NCI-H2196 (cell line): ENCODE results near the gene KLF7.
"Not testable (repeated sequence)": the region's sequence is repeated elsewhere in the genome, so short reads cannot be mapped to it uniquely, and the experiment has no call there.

Experiments
- DNase-seq: peaks from one replicate; lab custom pipeline; 2025; ENCODE audit not compliant: unreplicated experiment; lab: John Stamatoyannopoulos, UW

KLF7 gene

DNA sequence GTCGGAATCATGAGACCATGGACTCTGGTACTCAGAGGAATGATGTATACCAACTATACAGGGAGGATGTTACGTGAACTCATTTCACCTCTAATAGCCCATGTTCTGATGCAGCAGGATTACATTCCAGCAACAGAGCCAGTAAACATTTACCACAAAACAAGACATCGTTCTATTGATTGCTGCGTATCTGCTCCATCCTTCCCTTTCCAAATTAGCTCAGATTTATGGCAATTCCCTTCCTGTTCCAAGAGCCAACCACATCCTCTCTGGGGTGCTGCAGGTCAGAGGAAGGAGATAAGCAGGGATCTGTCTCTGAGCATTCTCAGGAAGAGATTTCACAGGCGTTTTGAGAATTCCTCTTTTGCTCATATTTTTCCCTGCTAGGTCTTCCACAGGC lies 98.3 kb downstream of the KLF7 start:
- no peak for DNase-seq

DNA sequence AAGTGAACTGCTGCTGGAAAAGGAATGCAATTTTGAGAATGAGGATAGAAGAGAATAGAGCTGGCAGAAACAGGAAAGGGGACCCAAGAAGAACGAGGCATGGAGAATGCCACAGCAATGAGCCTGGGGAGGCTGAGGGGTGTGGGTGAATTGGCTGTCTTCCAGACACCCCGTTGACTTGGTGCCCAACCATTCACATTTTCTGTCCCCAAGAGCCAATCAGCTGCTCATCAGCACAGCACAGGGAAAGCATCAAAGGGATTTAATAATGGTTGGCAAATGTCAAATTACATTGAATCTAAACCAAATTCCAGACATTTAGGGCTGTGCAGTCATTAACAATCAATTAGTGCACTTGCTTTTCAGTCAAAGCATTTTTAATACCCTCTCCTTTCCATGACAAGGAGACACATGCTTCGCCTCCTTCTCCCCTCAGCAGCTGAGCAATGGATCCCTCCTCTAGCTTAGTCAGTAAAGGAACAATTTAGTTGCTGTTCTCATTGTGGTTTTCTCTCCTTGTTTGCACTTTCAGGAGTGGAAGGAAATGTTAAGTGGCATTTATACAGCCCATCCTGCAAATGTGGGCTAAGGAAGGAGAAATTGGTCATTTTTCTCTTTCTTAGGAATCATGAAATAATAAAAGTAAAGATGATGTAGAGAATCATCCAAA lies 98.8 kb downstream of the KLF7 start:
- DNase-seq: no peak

DNA sequence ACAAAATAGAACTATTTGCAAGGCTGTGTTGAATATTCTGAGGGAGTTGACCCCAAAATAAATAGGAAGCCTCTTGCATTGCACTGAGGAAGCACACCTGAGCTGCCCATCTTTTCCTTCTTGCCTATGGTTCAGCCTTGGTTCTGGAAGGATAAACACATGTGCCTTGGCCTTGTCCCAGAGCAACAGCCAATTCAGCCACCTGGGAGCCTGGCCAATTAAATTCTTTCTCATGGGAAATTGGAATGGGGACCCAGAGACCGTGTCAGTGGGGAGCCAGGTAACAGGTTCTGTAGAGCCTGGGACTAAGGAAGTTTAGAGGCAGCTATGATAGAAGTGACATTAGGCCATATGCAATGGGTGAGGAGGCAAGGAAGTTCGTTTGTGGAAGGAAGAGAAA lies 99.6 kb downstream of the KLF7 start:
- DNase-seq: no peak

DNA sequence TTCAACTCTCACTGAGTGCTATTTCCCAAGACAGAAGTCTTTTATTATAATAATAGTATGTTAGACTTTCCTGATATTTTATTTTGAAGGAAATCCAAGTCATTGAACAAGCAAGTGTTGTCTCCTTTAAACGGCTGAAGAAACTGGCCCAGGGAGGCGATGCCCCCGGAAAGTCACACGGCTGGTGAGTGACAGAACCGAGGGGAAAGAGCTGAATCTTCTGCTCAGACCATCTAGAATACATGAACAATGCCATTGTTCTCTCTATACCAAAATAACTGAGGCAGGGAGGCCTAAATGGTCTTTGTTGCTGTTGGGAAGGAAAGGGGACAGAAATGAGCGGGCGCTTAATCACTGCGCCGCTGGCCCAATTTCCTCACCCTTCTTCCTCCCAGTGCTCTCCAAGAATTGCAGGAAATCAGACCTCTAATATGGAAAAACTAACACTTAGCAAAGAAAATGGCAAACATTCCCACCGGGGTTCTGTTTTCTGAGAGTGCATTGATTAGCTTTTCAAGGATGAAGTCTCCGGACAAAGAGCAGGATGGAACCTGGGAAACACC lies 101.5 kb downstream of the KLF7 start:
- no peak for DNase-seq

DNA sequence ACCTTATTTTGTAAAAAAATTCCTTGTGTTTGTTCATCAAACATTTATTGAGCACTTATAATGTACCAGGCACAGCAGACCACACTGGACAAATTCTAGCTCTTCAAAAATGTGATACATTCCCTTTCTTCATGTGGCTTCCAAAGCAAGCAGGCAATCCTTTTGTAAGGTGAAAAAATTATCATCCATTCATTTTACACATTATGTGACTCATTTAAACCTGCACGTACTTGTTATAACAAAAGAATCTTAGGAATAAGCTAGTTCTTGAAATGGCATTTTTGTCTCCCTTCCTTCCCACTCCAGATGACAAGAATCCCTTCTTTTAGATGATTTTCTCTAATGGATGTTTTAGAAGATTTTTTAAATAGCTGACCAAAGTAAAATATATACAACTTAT lies 104.6 kb downstream of the KLF7 start:
- no peak for DNase-seq

DNA sequence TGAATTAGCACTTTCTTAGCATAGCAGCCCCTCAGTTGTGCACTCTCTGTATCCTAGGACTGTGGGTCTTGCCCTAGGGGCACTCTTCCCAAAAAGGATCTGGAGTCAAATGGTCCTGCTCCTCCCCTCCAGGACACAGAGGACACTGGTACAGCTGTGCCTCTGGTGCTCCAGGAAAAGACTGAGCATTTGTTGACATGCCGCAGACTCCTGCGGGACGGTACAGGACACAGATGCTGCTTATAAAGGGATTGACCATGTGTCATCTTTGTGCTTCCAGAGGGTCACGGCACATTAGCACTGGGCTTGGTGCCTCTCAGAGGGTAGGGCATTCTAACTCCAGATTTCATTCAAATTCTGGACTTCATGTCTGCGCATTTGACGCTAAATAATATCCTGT lies 110.5 kb downstream of the KLF7 start:
- DNase-seq: no peak

DNA sequence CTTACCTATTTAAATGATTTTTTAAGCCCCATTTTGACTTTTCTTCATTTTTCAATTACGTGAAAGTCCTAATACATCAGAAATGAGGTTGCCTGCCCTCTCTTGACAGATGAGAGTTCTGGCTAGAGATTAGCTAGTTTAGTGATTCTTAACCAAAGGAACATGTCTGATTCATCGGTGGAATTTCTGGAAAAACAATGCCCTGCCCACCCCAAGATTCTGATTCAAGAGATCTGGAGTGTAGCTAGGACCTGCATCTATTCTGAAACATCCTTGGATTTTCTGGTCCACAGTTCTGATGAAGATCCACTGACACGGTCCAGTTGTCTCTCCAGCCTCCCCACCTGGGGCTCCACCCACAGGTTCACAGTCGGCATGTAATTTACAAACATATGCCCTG lies 111.2 kb downstream of the KLF7 start:
- DNase-seq: no peak

DNA sequence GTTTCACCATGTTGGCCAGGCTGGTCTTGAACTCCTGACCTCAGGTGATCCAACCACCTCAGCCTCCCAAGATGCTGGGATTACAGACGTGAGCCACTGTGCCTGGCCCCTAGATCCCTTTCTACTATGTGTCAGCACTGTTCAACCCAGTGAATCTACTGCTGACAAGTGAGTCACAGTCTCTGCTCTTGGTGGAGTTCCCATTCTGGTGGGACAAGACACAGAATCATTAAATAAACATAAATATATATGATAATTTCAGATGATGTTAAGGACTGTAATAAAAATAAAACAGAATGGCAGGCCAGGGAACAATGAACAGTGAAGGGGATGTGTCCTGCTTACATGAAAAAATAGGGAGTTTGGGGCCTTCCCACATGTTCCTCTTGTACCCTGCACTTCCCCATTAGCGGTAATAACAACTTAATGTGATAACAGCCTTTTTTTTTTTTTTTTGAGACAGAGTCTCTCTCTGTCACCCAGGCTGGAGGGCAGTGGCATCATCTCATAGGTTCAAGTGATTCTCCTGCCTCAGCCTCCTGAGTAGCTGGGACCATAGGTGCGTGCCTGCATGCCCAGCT lies 114.3 kb downstream of the KLF7 start:
- DNase-seq: no peak

DNA sequence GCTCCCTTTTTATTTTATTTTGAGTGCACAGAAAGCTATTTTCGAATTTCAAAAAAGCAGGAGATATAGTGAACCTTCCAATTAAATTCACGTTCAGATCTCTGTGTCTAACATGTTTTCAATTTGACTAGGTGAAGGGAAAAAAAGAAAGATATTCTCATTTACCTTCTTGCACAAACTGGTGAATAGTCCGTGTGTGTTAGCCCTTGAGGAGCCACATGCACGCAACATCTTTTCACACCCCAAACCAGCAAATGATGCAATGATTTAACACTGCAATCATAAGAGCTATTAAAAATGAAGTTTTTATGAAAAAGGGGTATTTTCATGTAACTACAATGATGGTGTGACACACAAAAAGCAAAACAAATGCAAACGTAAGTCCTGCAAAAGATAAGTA lies 116.6 kb downstream of the KLF7 start:
- DNase-seq: no peak

DNA sequence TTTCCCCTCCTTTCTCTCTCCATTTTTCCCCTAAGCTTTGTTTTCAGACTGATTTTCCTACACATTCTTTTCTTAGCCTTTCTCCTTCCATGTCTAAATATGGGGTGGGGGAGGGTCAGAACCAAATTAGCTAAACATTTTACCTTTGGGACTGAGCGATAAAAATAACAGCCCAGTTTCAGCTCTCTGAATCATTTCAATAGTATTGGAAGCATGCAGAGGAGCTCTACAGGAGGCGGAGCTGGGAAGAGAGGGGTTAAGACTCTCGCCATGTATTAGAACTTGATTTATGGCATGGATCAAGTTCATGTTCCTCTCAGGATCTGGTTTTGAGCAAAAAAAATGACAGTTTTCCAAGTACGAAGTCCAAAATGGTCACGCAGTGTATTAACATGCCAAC lies 117.3 kb downstream of the KLF7 start:
- no peak for DNase-seq

DNA sequence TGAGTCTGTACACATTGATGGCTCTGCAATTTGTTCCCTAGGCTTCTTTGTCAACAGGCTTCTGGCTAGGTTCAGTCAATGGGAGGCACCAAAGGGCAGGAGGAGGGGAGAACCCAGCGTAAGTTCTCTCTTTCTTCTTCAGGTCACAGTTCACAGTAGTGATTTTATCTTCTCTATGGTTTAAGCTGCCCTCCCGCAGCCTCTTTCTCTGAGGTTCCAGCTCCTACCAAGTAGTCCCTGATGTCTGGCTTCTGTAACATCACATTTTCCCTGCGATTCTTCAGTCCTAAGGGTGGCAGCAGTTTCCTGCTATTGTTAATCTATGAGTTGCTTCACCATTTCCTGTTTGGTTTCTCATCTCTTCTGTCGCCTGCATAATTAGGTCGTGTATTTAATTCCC lies 119.0 kb downstream of the KLF7 start:
- no peak for DNase-seq

DNA sequence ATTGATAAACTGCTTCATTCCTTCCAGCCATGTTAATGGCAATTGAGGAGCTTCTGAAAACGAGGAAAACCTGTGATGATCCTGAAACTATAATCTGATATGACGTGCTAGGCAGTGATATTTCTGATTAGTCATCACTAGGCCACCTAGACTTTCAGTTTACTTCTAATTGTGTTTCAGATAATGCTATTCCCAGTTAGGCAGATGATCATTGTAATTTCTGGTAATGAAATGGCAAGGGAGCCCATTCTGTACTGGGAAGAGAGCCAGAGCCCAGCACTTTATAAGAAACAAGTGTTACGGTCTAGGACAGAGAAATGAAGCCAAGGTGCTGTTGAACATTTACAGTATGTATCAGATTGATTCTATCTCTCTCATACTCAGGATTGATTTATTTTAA lies 120.2 kb downstream of the KLF7 start:
- peak; percentile 21 for DNase-seq

DNA sequence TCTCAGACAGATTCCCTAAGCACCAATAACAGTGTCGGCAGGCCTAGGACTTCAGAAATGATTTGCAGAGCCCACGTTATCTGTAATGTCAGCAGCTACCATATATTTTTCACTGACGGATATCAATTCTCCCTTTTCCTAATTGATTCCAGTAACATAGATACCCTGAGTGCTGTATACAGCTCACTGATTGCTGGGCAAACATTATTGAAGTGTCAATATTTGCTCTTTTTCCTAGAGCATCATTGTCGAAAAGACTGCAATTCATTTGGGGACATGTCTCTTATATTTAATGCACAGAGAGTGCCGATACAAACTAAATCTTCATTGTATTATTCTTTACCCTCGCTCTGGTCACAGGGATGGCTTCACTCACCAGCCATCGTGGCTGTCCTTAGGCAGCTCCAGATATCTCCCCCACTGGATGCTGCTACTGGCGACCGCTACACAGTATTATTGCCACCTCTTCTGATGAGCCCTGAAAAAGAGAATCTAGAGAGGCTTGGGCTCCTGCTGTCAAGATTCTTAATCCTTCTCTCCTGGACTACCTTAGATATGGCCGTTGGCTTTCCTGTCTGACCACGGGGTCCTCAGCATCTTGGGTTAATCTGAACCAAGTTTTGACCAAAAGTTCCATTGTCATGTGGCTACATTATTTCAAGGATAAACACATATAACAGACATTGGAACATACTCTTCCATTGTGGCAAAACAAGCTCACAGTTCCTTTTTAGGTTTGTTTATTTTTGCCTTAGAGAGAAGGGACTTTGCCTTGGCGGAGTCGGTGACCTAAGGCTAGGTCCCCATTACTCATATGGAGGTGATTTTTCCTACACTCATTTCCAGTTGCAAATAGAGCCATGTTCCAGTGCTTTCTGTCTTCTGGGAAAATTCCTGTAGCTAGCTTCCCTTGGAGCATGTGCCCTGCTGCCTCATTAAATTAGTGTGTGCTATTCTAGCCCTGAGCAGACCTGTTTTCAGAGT lies 121.1 kb downstream of the KLF7 start:
- no peak for DNase-seq

DNA sequence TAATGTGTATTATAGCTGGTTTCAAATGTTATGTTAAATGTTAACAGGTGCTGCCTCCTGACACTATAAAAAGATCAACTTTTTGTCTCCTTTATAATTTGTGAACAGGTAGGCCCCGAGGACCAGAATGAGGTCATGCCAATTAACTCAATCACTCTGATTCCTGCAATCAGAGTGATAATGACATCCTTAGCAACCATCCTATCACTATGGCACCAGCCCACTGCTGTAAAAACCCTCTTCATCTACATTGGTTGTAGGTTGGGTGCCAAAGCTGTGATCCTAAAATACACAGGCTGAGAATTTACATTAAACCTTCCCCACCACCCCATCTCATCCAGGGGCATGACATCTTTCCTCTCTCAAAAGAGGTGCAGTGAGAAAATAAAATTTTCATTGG lies 122.9 kb downstream of the KLF7 start:
- no peak for DNase-seq

DNA sequence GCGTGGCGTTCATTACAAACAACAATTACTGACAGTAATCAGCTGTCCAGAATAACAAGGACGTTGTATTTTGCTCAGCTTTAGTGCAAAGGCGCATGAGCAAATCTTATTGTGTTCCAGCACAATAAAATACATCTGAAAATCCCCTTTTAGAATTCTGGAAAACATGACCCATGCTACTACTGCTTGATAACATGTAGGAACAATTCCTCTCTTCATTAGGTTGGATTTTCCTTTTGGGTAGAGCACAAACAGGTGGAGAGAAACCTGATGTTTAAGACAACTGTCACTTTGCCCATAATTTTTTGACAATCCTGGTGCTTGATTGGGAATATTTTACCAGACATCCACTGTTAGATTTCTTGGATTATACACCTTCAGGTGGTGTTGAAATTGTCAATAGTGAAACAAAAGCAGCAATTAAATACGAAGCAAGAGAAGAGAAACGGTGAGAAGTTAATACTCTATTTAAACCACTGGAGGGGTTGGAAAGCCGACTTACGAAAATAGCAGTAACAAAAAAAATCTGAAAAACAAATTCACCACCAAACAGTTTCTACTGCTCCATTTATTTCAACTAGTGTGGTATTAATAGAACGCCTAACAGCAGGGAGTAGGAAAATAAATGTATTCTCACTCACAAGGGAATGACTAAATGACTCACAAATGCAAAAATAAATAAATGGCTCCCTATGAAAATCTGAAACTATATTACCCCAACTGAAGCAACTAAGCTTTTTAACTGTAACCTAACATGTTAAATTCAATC lies 123.8 kb downstream of the KLF7 start:
- no peak for DNase-seq

DNA sequence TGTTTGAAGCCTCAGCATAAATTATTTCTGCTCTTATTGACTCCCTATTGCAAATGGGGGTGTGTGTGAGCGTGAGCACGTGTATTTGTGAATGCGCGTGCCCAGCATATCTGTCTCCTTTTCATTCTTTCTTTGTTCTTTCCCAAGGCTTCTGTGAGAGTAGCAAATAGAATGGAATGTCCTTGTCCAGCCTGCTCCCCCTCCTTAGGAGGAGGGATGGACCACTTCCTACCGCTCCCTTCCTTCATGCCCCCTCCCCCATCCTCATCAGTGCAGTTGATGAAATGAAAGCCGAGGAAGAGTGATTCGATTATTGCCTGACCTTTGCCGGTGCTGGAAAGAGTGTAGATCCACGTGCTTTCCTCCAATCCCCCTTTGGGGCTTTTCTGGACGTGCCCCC lies 124.5 kb downstream of the KLF7 start:
- DNase-seq: no peak

DNA sequence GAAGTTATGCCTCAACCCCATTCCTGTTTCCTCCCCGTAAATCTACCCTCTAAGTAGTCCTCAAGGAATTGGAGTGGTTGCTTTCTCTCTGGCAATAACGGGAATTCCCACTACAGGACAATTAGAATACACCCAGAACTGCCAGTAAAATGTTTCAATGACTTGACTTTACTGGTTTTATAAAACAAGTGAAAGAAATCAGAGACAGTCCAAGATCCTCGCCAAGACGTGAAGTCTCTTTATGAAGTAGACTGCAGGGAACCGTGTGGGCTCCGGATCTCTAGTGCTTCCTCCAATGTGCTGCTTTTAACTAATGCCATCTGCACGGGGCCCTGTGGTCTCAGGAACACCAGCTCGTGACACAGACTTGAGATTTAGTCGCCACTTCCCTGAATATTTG lies 125.1 kb downstream of the KLF7 start:
- DNase-seq: no peak

DNA sequence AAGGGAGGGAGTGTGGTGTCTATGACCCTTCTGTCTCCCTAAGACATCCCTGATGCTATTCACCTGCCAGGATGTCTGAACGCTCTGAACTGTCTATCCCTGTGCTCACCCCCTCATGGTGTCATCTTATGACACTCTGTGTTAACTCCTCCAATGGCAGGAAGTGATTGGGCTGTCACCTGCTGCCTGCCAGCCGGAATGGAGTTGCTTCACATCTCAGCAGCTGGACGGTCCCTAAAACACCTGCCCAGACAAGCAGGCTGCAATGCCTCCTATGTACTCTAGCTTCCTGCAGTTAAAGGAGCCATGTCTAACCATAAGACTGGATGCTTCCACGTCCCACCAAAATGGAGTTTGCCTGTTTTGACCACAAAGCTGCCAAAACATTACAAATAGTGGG lies 126.5 kb downstream of the KLF7 start:
- DNase-seq: no peak

DNA sequence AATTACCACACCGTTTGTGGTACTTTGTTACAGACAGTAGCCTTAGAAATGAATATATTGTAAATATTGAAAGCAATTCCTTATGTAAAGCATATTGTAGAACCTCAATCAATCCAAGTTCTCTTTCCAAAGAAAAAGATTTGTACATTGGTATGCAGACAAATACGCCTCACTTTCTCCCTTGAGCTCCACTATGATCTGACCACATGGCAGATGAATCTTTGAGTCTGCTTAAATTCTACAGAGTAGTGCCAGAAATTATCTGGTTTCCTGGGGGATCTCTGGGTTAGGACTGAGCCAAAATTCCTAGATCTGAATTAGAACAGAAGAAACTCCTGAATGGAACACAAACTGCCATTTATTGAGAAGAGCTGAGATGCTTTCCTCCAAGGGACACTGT lies 127.4 kb downstream of the KLF7 start:
- no peak for DNase-seq

DNA sequence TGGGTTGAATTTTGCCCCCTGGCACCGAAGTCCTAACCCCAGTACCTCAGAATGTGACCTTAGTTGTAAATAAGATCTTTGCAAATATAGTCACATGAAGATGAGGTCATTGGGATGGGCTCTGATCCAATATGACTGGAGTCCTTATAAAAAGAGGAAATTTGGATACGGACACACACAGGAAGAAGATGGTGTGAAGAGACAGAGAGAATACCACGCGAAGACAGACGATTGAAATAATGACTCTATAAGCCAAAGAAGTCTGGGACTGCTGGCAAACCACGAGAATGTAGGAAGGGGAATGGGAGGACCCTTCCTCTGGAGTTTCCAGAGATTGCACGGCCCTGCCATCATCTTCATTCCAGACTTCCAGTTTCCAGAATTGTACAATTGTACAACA lies 127.9 kb downstream of the KLF7 start:
- no peak for DNase-seq

DNA sequence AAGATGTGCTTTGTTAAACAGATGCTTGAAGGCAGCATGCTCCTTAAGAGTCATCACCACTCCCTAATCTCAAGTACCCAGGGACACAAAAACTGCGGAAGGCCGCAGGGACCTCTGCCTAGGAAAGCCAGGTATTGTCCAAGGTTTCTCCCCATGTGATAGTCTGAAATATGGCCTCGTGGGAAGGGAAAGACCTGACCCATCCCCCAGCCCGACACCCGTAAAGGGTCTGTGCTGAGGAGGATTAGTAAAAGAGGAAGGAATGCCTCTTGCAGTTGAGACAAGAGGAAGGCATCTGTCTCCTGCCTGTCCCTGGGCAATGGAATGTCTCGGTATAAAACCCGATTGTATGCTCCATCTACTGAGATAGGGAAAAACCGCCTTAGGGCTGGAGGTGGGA lies 128.7 kb downstream of the KLF7 start:
- DNase-seq: not testable (repeated sequence)
